NCI-H82 treated with DMSO at 0.1 percent for 48 hours (cell line): Measurements from ENCODE around the gene LRRC32.
"Not testable (repeated sequence)": the region's sequence is repeated elsewhere in the genome, so short reads cannot be mapped to it uniquely, and the experiment has no call there.

ENCODE experiments used
- DNase-seq: peaks from one replicate; lab custom pipeline; 2025; ENCODE audit not compliant: unreplicated experiment; lab: John Stamatoyannopoulos, UW

LRRC32 gene

GRCh38 chr11:76616676-76617552 lies 53.6 kb downstream of the LRRC32 start:
- no peak for DNase-seq

- no peak for DNase-seq
Measured at GRCh38 chr11:76615950-76616349, 54.6 kb downstream of the LRRC32 start.

- no peak for DNase-seq
Measured at GRCh38 chr11:76614471-76615179, 55.9 kb downstream of the LRRC32 start.

GRCh38 chr11:76613901-76614300 lies 56.6 kb downstream of the LRRC32 start:
- DNase-seq, result no peak

GRCh38 chr11:76612226-76612625 lies 58.3 kb downstream of the LRRC32 start:
- no peak for DNase-seq

- DNase-seq, result no peak
Measured at GRCh38 chr11:76610871-76611475, 59.6 kb downstream of the LRRC32 start.

GRCh38 chr11:76610371-76610770 lies 60.2 kb downstream of the LRRC32 start:
- DNase-seq, result no peak

GRCh38 chr11:76609736-76610370 lies 60.7 kb downstream of the LRRC32 start:
- no peak for DNase-seq

GRCh38 chr11:76608879-76609460 lies 61.6 kb downstream of the LRRC32 start:
- DNase-seq, result not testable (repeated sequence)

GRCh38 chr11:76608228-76608627 lies 62.3 kb downstream of the LRRC32 start:
- DNase-seq, result not testable (repeated sequence)
